GM19240 (cell line): ENCODE measurements around the gene PPAN.

Source experiments
- DNase-seq: peaks from one replicate; pipeline ENCODE4 v3.0.0; 2011; ENCODE audit warnings: low spot score; ENCODE audit not compliant: insufficient read length

Gene PPAN

GRCh38 chr19:10106100-10106936, at the start of gene PPAN:
Gene PPAN, plus strand, starts transcription at chr19:10106362. Its CDS starts 33 bp downstream, at chr19:10106395.
- peak; percentile 96 for DNase-seq

GRCh38 chr19:10061717-10062310, 44.3 kb upstream of the PPAN start:
- DNase-seq, result no peak

GRCh38 chr19:10068205-10068604, 38.0 kb upstream of the PPAN start:
- no peak for DNase-seq

GRCh38 chr19:10069046-10069445, 37.1 kb upstream of the PPAN start:
- no peak for DNase-seq

GRCh38 chr19:10070730-10071446, 35.3 kb upstream of the PPAN start:
- no peak for DNase-seq

GRCh38 chr19:10074153-10074552, 32.0 kb upstream of the PPAN start:
- no peak for DNase-seq

GRCh38 chr19:10076535-10076934, 29.6 kb upstream of the PPAN start:
- DNase-seq, result no peak

GRCh38 chr19:10078329-10078728, 27.8 kb upstream of the PPAN start:
- no peak for DNase-seq

- no peak for DNase-seq
These were observed 27.1 kb upstream of the PPAN start for GRCh38 chr19:10079031-10079453.

GRCh38 chr19:10083911-10084310, 22.3 kb upstream of the PPAN start:
- no peak for DNase-seq

GRCh38 chr19:10084803-10085202, 21.4 kb upstream of the PPAN start:
- no peak for DNase-seq

GRCh38 chr19:10085641-10086590, 20.2 kb upstream of the PPAN start, which contains the start of gene SHFL:
Gene SHFL, plus strand, starts transcription at chr19:10086317. Its CDS starts 111 bp downstream, at chr19:10086428.
- DNase-seq, result peak; percentile 86

GRCh38 chr19:10086591-10087192, 19.5 kb upstream of the PPAN start:
- DNase-seq, result no peak

GRCh38 chr19:10087296-10088061, 18.7 kb upstream of the PPAN start:
- no peak for DNase-seq

GRCh38 chr19:10088949-10089554, 17.1 kb upstream of the PPAN start:
- DNase-seq, result no peak

GRCh38 chr19:10089801-10090375, 16.3 kb upstream of the PPAN start:
- no peak for DNase-seq

- no peak for DNase-seq
These were observed 14.8 kb upstream of the PPAN start for GRCh38 chr19:10091370-10091687.

GRCh38 chr19:10091895-10092641, 14.1 kb upstream of the PPAN start:
- no peak for DNase-seq
